Measurements from ENCODE around the gene BBS9. TPM values are rescaled to one million over a fixed set of nuclear protein-coding genes. Genes with fewer than 3 reads are reported as not detected.
"Not testable (repeated sequence)": the region's sequence is repeated elsewhere in the genome, so short reads cannot be mapped to it uniquely, and the experiment has no call there.

BBS9 gene
- total and polyA plus RNA-seq, 2 experiments from 2014 or later, result 27.2 to 66.1 TPM

DNA sequence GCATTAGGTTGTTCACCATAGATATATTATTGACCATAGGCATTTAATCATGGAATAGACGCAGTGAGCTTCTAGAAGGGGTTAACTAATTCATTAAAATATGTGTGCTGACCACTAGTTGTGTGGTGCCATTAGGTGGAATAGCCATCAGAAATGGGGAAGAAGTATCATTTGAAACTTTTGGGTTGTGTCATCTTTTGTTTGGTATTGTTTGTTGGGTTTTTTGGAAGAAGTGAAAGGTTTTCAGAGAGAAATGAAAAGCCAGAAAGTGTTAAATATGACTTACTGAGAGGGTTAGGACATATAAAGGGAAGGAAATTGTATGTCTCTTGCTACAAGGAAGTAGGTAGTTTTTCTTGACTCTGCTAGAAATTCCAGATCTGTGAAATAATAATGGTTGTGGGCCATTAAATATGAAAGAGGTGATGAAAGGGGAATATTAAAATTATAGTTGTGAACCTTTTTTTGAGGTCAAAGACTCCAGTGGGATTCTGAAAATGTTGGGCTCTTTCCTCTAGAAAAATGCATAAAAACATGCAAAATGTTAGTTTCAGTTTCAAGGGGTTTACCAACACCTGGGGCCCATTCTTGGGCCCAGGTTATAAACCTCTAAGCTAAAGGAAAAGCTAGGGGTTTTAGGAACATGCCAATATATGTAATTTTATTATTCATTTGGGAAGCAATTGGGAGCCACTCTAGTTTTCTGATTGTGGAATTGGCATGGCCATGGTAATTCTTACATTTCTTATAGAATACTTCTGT is 348.5 kb downstream of the BBS9 start:
- no peaks in the 10 kb centered on the region for H3K27me3 Mint-ChIP-seq (ENCODE audit: insufficient read depth, low read depth, poor library complexity)
- no peak for DNase-seq (ENCODE audit: low spot score)
- H3K27ac ChIP-seq (ENCODE audit: low read depth), result no peak overlapping the region
- TF ChIP-seq, protein P1, sequence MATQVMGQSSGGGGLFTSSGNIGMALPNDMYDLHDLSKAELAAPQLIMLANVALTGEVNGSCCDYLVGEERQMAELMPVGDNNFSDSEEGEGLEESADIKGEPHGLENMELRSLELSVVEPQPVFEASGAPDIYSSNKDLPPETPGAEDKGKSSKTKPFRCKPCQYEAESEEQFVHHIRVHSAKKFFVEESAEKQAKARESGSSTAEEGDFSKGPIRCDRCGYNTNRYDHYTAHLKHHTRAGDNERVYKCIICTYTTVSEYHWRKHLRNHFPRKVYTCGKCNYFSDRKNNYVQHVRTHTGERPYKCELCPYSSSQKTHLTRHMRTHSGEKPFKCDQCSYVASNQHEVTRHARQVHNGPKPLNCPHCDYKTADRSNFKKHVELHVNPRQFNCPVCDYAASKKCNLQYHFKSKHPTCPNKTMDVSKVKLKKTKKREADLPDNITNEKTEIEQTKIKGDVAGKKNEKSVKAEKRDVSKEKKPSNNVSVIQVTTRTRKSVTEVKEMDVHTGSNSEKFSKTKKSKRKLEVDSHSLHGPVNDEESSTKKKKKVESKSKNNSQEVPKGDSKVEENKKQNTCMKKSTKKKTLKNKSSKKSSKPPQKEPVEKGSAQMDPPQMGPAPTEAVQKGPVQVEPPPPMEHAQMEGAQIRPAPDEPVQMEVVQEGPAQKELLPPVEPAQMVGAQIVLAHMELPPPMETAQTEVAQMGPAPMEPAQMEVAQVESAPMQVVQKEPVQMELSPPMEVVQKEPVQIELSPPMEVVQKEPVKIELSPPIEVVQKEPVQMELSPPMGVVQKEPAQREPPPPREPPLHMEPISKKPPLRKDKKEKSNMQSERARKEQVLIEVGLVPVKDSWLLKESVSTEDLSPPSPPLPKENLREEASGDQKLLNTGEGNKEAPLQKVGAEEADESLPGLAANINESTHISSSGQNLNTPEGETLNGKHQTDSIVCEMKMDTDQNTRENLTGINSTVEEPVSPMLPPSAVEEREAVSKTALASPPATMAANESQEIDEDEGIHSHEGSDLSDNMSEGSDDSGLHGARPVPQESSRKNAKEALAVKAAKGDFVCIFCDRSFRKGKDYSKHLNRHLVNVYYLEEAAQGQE (IDR thresholded peaks at IDR 0.05; ENCODE audit: unreplicated experiment), result no peak
- H3F3A ChIP-seq (replicated peaks; ENCODE audit: low read depth), result no peaks in the 10 kb centered on the region
- H3K79me2 ChIP-seq (replicated peaks; ENCODE audit: insufficient read depth), result no peaks in the 10 kb centered on the region
- H3K4me1 ChIP-seq (ENCODE audit: insufficient read depth), result no peaks in the 10 kb centered on the region; the same call in 1 of the 2 replicates
- no peak overlapping the region for H3K4me3 ChIP-seq
- H3K27ac Mint-ChIP-seq, result no peak overlapping the region
- no peaks in the 10 kb centered on the region; the same call in 1 of the 3 replicates for H3K36me3 Mint-ChIP-seq (ENCODE audit: low read depth)
- no peaks in the 10 kb centered on the region; the same call in 1 of the 2 replicates for H4K20me1 ChIP-seq (replicated peaks; ENCODE audit: insufficient read depth)
- no peak overlapping the region for H3K4me3 Mint-ChIP-seq
- no peaks in the 10 kb centered on the region; the same call in 1 of the 2 replicates for H3K36me3 ChIP-seq (ENCODE audit: insufficient read depth)
- H3K27me3 ChIP-seq (ENCODE audit: insufficient read depth), result no peaks in the 10 kb centered on the region
- H3K4me2 ChIP-seq, result no peak overlapping the region
- peaks cover 4% of the 10 kb centered on the region; the same call in 2 of the 3 replicates for H3K9me3 Mint-ChIP-seq
- peaks cover 5% of the 10 kb centered on the region for H3K4me1 Mint-ChIP-seq
- no peak overlapping the region for H2AFZ ChIP-seq
- peaks cover 7% of the 10 kb centered on the region; the same call in 1 of the 2 replicates for H3K9me2 ChIP-seq (ENCODE audit: insufficient read depth)
- ATAC-seq, result no peak

DNA sequence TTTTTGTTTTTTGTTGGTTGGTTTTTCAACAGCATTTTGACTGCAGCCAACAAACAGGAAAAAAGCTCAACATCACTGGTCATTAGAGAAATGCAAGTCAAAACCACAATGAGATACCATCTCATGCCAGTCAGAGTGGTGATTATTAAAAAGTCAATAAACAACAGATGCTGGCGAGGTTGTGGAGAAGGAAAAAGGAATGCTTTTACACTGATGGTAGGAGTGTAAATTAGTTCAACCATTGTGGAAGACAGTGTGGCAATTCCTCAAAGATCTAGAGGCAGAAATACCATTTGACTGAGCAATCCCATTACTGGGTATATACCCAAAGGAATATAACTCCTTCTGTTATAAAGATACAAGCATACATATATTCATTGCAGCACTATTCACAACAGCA is 355.1 kb downstream of the BBS9 start:
- H3K4me1 Mint-ChIP-seq; H3K36me3 ChIP-seq (ENCODE audit: insufficient read depth); ATAC-seq; H3K36me3 Mint-ChIP-seq (ENCODE audit: low read depth); H2AFZ ChIP-seq; H3F3A ChIP-seq (replicated peaks; ENCODE audit: low read depth); H4K20me1 ChIP-seq (replicated peaks; ENCODE audit: insufficient read depth); H3K4me1 ChIP-seq (ENCODE audit: insufficient read depth); H3K27ac ChIP-seq (ENCODE audit: low read depth); H3K4me2 ChIP-seq; H3K79me2 ChIP-seq (replicated peaks; ENCODE audit: insufficient read depth); H3K4me3 ChIP-seq; H3K27ac Mint-ChIP-seq; H3K27me3 ChIP-seq (ENCODE audit: insufficient read depth); H3K4me3 Mint-ChIP-seq; H3K9me3 Mint-ChIP-seq; H3K27me3 Mint-ChIP-seq (ENCODE audit: insufficient read depth, low read depth, poor library complexity); DNase-seq (ENCODE audit: low spot score): not testable (repeated sequence)
- H3K9me2 ChIP-seq (ENCODE audit: insufficient read depth), result peaks cover 13% of the 10 kb centered on the region; the same call in 1 of the 2 replicates

DNA sequence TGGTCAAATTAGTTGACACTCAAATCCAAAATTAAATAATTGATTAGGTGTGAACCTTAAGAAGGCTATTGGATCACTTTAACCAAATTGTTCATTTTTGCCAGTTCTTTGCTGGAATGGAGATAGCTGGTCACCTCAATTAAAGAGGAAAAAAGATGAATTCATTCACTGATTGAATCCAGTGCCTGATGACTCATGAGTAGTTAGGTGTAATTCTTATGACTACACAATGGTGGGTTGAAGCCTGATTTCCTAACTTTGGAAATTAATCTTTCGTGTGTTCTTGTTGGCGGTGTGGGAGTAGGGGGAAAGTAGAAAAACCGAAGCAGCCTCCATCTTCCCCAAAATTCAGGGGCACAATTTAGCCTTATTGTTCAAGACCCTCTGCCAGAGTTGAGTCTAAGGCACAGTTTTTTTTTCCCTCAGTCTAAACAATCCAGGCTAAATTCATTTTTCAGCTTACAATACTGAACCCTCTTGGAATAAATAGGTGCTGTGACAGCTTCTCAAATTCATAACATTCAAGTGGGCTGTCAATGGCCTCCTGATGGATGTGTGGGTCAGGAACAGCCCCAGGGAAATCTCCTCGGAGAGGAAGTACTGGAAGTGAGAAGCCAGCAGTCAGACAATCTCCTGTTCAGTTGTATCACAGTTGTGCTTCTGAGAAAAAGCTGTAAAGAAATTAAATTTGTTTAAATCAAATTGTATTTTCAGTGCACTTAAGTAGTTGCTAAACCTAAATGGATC is 356.6 kb downstream of the BBS9 start:
- H2AFZ ChIP-seq, result no peak overlapping the region
- Mint-ChIP-seq H3K27ac (no peak overlapping the region), H3K27me3 (ENCODE audit: insufficient read depth, low read depth, poor library complexity) (no peaks in the 10 kb centered on the region), H3K36me3 (ENCODE audit: low read depth) (peaks cover 3% of the 10 kb centered on the region; the same call in 2 of the 3 replicates), H3K4me1 (no peaks in the 10 kb centered on the region; the same call in 2 of the 3 replicates), H3K9me3 (no peaks in the 10 kb centered on the region; the same call in 2 of the 3 replicates), H3K4me3 (no peak overlapping the region)
- H3K36me3 ChIP-seq (ENCODE audit: insufficient read depth), result no peaks in the 10 kb centered on the region
- H3K4me3 ChIP-seq, result no peak overlapping the region
- no peak overlapping the region for H3K27ac ChIP-seq (ENCODE audit: low read depth)
- ATAC-seq (no peak), DNase-seq (ENCODE audit: low spot score) (no peak)
- no peaks in the 10 kb centered on the region for H3K79me2 ChIP-seq (replicated peaks; ENCODE audit: insufficient read depth)
- TF ChIP-seq STAT1 (IDR thresholded peaks at IDR 0.05; ENCODE audit: unreplicated experiment) (no peak), ZNF114 (CRISPR knock-in tag; IDR thresholded peaks at IDR 0.05) (no peak), EZH2 (IDR thresholded peaks at IDR 0.05; ENCODE audit: low read depth, unreplicated experiment) (no peak), EZH2phosphoT487 (IDR thresholded peaks at IDR 0.05; ENCODE audit: unreplicated experiment) (no peak), NANOG (IDR thresholded peaks at IDR 0.05; ENCODE audit: borderline replicate concordance) (no peak), POLR2AphosphoS5 (IDR thresholded peaks at IDR 0.05; ENCODE audit: low read depth) (no peak), CREB1 (CRISPR knock-in tag; IDR thresholded peaks at IDR 0.05; ENCODE audit: low read depth) (no peak)
- TF ChIP-seq, protein P2, sequence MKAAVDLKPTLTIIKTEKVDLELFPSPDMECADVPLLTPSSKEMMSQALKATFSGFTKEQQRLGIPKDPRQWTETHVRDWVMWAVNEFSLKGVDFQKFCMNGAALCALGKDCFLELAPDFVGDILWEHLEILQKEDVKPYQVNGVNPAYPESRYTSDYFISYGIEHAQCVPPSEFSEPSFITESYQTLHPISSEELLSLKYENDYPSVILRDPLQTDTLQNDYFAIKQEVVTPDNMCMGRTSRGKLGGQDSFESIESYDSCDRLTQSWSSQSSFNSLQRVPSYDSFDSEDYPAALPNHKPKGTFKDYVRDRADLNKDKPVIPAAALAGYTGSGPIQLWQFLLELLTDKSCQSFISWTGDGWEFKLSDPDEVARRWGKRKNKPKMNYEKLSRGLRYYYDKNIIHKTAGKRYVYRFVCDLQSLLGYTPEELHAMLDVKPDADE (IDR thresholded peaks at IDR 0.05), result no peak
- TF ChIP-seq, protein P1 (IDR thresholded peaks at IDR 0.05; ENCODE audit: unreplicated experiment), result no peak
- no peaks in the 10 kb centered on the region for H3K27me3 ChIP-seq (ENCODE audit: insufficient read depth)
- H3K9me2 ChIP-seq (ENCODE audit: insufficient read depth), result peaks cover 7% of the 10 kb centered on the region; the same call in 1 of the 2 replicates
- 0 out of 2 replicates have a peak, but pooled peaks cover under 1% of the 10 kb centered on the region for H3K4me1 ChIP-seq (ENCODE audit: insufficient read depth)
- no peaks in the 10 kb centered on the region for H3F3A ChIP-seq (replicated peaks; ENCODE audit: low read depth)
- no peaks in the 10 kb centered on the region for H4K20me1 ChIP-seq (replicated peaks; ENCODE audit: insufficient read depth)
- no peak overlapping the region for H3K4me2 ChIP-seq

All from GM23338 (cell line).